Measurements from ENCODE around the gene PHF1. TPM values are rescaled to one million over a fixed set of nuclear protein-coding genes. Genes with fewer than 3 reads are reported as not detected.

The PHF1 gene
- total RNA-seq, 2 donors from 2014 or later = 98.2 to 132 TPM

- Histone ChIP-seq H3K27ac (peak overlapping the region; percentile 75 to 95), H3K36me3 (no peaks in the 10 kb centered on the region), H3K9me3 (no peaks in the 10 kb centered on the region), H3K4me1 (replicated peaks) (peaks cover 4% of the 10 kb centered on the region), H3K4me3 (peak overlapping the region; percentile 44 to 52), H3K27me3 (replicated peaks; ENCODE audit: insufficient read depth) (no peaks in the 10 kb centered on the region)
- intact Hi-C loops (cut with DNase I) = loop anchor here (5.0 kb wide), 1 partner anchor 36 kb away; the partner anchor contains the start of gene KIFC1
- no peak for DNase-seq (ENCODE audit: low spot score)
- TF ChIP-seq POLR2A (IDR thresholded peaks at IDR 0.05) (no peak), CTCF (IDR thresholded peaks at IDR 0.05) (peak in 2 of 4 experiments; percentile 32 to 40)
- WGBS = 6% methylated on average over 24 of the region's 33 CpGs
Observed at GRCh38 chr6:33428224-33428965, 17.6 kb downstream of the PHF1 start.

- 48% methylated on average over 5 of the region's 5 CpGs for WGBS
- intact Hi-C loops (cut with DNase I) = loop anchor here (5.0 kb wide), 1 partner anchor 37 kb away; the partner anchor contains the start of gene KIFC1
- Histone ChIP-seq H3K9me3 (no peaks in the 10 kb centered on the region), H3K27me3 (replicated peaks; ENCODE audit: insufficient read depth) (no peaks in the 10 kb centered on the region), H3K4me3 (no peak overlapping the region), H3K27ac (peak overlapping the region; percentile 75 to 95), H3K36me3 (no peaks in the 10 kb centered on the region), H3K4me1 (replicated peaks) (peaks cover 4% of the 10 kb centered on the region)
- DNase-seq (ENCODE audit: low spot score) = no peak
- TF ChIP-seq CTCF (IDR thresholded peaks at IDR 0.05) (no peak), POLR2A (IDR thresholded peaks at IDR 0.05) (no peak), POLR2AphosphoS5 (IDR thresholded peaks at IDR 0.05) (no peak)
Observed at GRCh38 chr6:33428966-33429749, 18.3 kb downstream of the PHF1 start.

GRCh38 chr6:33429750-33430052, 18.9 kb downstream of the PHF1 start:
- intact Hi-C loops (cut with DNase I) = loop anchor here (5.0 to 10.0 kb wide), 2 partner anchors 37 to 145 kb away; partner anchors contain the start of gene KIFC1
- DNase-seq (ENCODE audit: low spot score) = no peak
- Histone ChIP-seq H3K27me3 (replicated peaks; ENCODE audit: insufficient read depth) (no peaks in the 10 kb centered on the region), H3K4me1 (replicated peaks) (peaks cover 4% of the 10 kb centered on the region), H3K36me3 (no peaks in the 10 kb centered on the region), H3K9me3 (no peaks in the 10 kb centered on the region), H3K27ac (peak overlapping the region in 1 of 2 donors; percentile 75), H3K4me3 (no peak overlapping the region)
- no peak for TF ChIP-seq CTCF (IDR thresholded peaks at IDR 0.05)
- peak; percentile 8 for TF ChIP-seq POLR2AphosphoS5 (IDR thresholded peaks at IDR 0.05)
- TF ChIP-seq POLR2A (IDR thresholded peaks at IDR 0.05) = no peak
- WGBS = 16% methylated on average over 2 of the region's 2 CpGs

- H3K36me3 ChIP-seq = no peaks in the 10 kb centered on the region
- no peak overlapping the region for H3K27ac ChIP-seq
- intact Hi-C loops (cut with DNase I) = loop anchor here (10.0 kb wide), 1 partner anchor 144 kb away; no protein-coding TSS in a partner anchor
- no peaks in the 10 kb centered on the region for H3K4me1 ChIP-seq (replicated peaks)
- no peak overlapping the region for H3K4me3 ChIP-seq
- 52% methylated on average over 2 of the region's 2 CpGs for WGBS
- TF ChIP-seq POLR2AphosphoS5 (IDR thresholded peaks at IDR 0.05) (no peak), POLR2A (IDR thresholded peaks at IDR 0.05) (no peak), CTCF (IDR thresholded peaks at IDR 0.05) (no peak)
- no peaks in the 10 kb centered on the region for H3K27me3 ChIP-seq (replicated peaks; ENCODE audit: insufficient read depth)
- no peaks in the 10 kb centered on the region for H3K9me3 ChIP-seq
- no peak for DNase-seq (ENCODE audit: low spot score)
Observed at GRCh38 chr6:33430334-33430733, 19.5 kb downstream of the PHF1 start.

All from prostate gland (tissue), 2 donors.